GM11168 (cell line): ENCODE measurements around the gene SLC25A39.
"Not testable (repeated sequence)": the region's sequence is repeated elsewhere in the genome, so short reads cannot be mapped to it uniquely, and the experiment has no call there.

Experiments
- in situ Hi-C: fragments of 300-500 bp; cut with MboI; formaldehyde crosslinking; loops from one replicate; pipeline ENCODE4 v1.12.0; 2022; ENCODE audit warnings: low sequenced_read_pairs; ENCODE audit not compliant: unreplicated experiment

SLC25A39 gene

GRCh38 chr17:44324571-44325275, at the start of gene SLC25A39:
Gene SLC25A39, minus strand, starts transcription at chr17:44324823. Its CDS starts 1,261 bp downstream, at chr17:44323562.
- in situ Hi-C loops, result no loop called here

- in situ Hi-C loops, result no loop called here
Measured at GRCh38 chr17:44372036-44372435, 47.4 kb upstream of the SLC25A39 start.

GRCh38 chr17:44369414-44370023, 44.9 kb upstream of the SLC25A39 start:
- in situ Hi-C loops, result not testable (repeated sequence)

GRCh38 chr17:44368391-44369243, 44.0 kb upstream of the SLC25A39 start:
- in situ Hi-C loops, result not testable (repeated sequence)

GRCh38 chr17:44367231-44367979, 42.8 kb upstream of the SLC25A39 start:
- in situ Hi-C loops, result no loop called here

GRCh38 chr17:44365051-44365450, 40.4 kb upstream of the SLC25A39 start:
- in situ Hi-C loops, result not testable (repeated sequence)

GRCh38 chr17:44363613-44364159, 39.1 kb upstream of the SLC25A39 start, which contains the start of gene FAM171A2:
Gene FAM171A2, minus strand, starts transcription at chr17:44363853. Its CDS starts 139 bp downstream, at chr17:44363714.
- in situ Hi-C loops, result no loop called here

- in situ Hi-C loops, result no loop called here
Measured at GRCh38 chr17:44362949-44363612, 38.5 kb upstream of the SLC25A39 start.

- in situ Hi-C loops, result no loop called here
Measured at GRCh38 chr17:44362459-44362948, 37.9 kb upstream of the SLC25A39 start.

GRCh38 chr17:44361292-44362260, 37.0 kb upstream of the SLC25A39 start:
- in situ Hi-C loops, result no loop called here

GRCh38 chr17:44360826-44361225, 36.2 kb upstream of the SLC25A39 start:
- in situ Hi-C loops, result no loop called here

GRCh38 chr17:44360144-44360533, 35.5 kb upstream of the SLC25A39 start:
- in situ Hi-C loops, result no loop called here

- in situ Hi-C loops, result no loop called here
Measured at GRCh38 chr17:44359458-44360143, 35.0 kb upstream of the SLC25A39 start.

- in situ Hi-C loops, result no loop called here
Measured at GRCh38 chr17:44359006-44359405, 34.4 kb upstream of the SLC25A39 start.

- in situ Hi-C loops, result no loop called here
Measured at GRCh38 chr17:44358066-44358465, 33.4 kb upstream of the SLC25A39 start.

GRCh38 chr17:44356241-44356640, 31.6 kb upstream of the SLC25A39 start:
- in situ Hi-C loops, result no loop called here

- in situ Hi-C loops, result no loop called here
Measured at GRCh38 chr17:44355642-44356099, 31.0 kb upstream of the SLC25A39 start.
